GM18873 (cell line): Measurements from ENCODE around the gene RBSN.

Experiments
- ATAC-seq: cut with Tn5 transposase; IDR thresholded peaks from one replicate; pipeline ENCODE4 v1.9.1; 2021; ENCODE audit warnings: mild to moderate bottlenecking, moderate library complexity, moderate number of reproducible peaks; ENCODE audit not compliant: unreplicated experiment, low FRiP score

The RBSN gene

GRCh38 chr3:15023719-15024118 lies 75.2 kb downstream of the RBSN start:
- ATAC-seq: no peak

DNA sequence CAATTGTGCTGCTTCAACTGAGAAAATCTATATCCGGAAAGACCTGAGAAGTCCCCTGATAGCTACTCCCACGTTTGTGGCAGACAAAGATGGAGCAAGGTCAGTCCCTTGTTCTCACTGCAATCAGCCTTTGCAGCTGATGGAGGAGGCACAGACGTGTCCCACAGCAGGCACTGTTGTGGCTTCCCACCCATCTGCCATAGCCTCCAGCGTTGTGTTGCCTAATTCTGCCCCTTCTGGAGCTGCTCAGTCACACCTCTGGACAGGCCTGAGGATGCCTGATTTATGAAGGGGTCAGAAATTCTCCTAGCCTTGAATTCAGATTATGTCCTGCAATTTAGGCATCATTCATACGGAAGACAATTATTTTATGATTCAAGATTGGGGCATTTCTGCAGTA lies 75.7 kb downstream of the RBSN start:
- ATAC-seq: no peak
